Esophagus squamous epithelium (tissue), 5 donors: Measurements from ENCODE around the gene PRKCA. TPM values are rescaled to one million over a fixed set of nuclear protein-coding genes. Genes with fewer than 3 reads are reported as not detected.

Experiments used
- DNase-seq: peaks from one replicate; lab custom pipeline; 2025; lab: John Stamatoyannopoulos, UW
- H3K27ac ChIP-seq, 4 donors: fragments of 200-600 bp; sonication (generic); one replicate each; pipeline ENCODE4 v1.5.1; 2016 to 2019; ENCODE audit warnings: mild to moderate bottlenecking in 1 of 4
- H3K27me3 ChIP-seq, 4 donors: fragments of 200-600 bp; sonication (generic); 1 replicate in 3 of 4; 2 replicates in 1 of 4; pipeline versions ENCODE4 v1.5.1 to v1.6.0; 2017 to 2021; ENCODE audit warnings: antibody characterized with exemption in 1 of 4
- H3K36me3 ChIP-seq, 3 donors: fragments of 200-600 bp; sonication (generic); one replicate each; pipeline ENCODE4 v1.5.1; 2016 to 2019
- H3K4me1 ChIP-seq, 3 donors: fragments of 200-600 bp; sonication (generic); one replicate each; pipeline ENCODE4 v1.5.1; 2017 to 2019
- H3K4me3 ChIP-seq, 4 donors: fragments of 200-600 bp; sonication (generic); 1 replicate in 3 of 4; 2 replicates in 1 of 4; pipeline ENCODE4 v1.5.1; 2016 to 2019; ENCODE audit warnings: mild to moderate bottlenecking in 2 of 4, moderate library complexity in 1 of 4
- H3K9me3 ChIP-seq, 3 donors: fragments of 200-600 bp; sonication (generic); one replicate each; pipeline ENCODE4 v1.5.1; 2016 to 2019
- CTCF ChIP-seq, 6 experiments: fragments of 450-650 bp in 4 of 6; fragments of 200-600 bp in 2 of 6; sonication (generic) in 2 of 6; IDR thresholded peaks; one replicate each; pipeline ENCODE4 v1.5.1; 2016 to 2019; ENCODE audit warnings: antibody characterized with exemption in 6 of 6, mild to moderate bottlenecking in 4 of 6, moderate library complexity in 4 of 6
- POLR2A ChIP-seq, 4 donors: fragments of 450-650 bp; IDR thresholded peaks; one replicate each; pipeline ENCODE4 v1.6.1; 2017; ENCODE audit warnings: antibody characterized with exemption in 4 of 4, mild to moderate bottlenecking in 4 of 4, moderate library complexity in 3 of 4
- WGBS, 2 donors: methylation state at CpG; one replicate each; pipeline ENCODE4 v1.1.5; 2018; 5-methylcytosine and 5-hydroxymethylcytosine counted together
- intact Hi-C: fragments of 100-400 bp; cut with DNase I; formaldehyde crosslinking; loops from one replicate; pipeline ENCODE4 v1.15.0; 2022
- total RNA-seq, 4 donors: library from RNA; depleted of rRNA; stranded (reverse); fragments of >200 nt; gene quantifications; one replicate each; pipeline ENCODE4 v1.1.0, GENCODE V29; 2016
- donor health status: DM: yes; HTN: yes; CAD: no.

The PRKCA gene
- total RNA-seq, 4 donors from 2014 or later = 2.4 to 9.2 (median 4.2) TPM

GRCh38 chr17:66589892-66590291, 287.5 kb downstream of the PRKCA start:
- DNase-seq = no peak
- H3K27me3 ChIP-seq = no peaks in the 10 kb centered on the region
- no peak overlapping the region for H3K4me3 ChIP-seq
- no peaks in the 10 kb centered on the region for H3K9me3 ChIP-seq
- 95% methylated on average over 4 of the region's 7 CpGs; no CpG with 5 or more reads in 1 of the 2 donors for WGBS, 2 donors
- no peaks in the 10 kb centered on the region for H3K4me1 ChIP-seq
- intact Hi-C loops = no loop called here
- H3K27ac ChIP-seq = no peak overlapping the region
- no peak for TF ChIP-seq CTCF (IDR thresholded peaks at IDR 0.05)
- TF ChIP-seq POLR2A (IDR thresholded peaks at IDR 0.05) = no peak
- no peaks in the 10 kb centered on the region for H3K36me3 ChIP-seq

- Histone ChIP-seq H3K27me3 (no peaks in the 10 kb centered on the region), H3K4me1 (no peaks in the 10 kb centered on the region), H3K27ac (no peak overlapping the region), H3K36me3 (no peaks in the 10 kb centered on the region), H3K4me3 (no peak overlapping the region), H3K9me3 (no peaks in the 10 kb centered on the region)
- no peak for DNase-seq
- TF ChIP-seq POLR2A (IDR thresholded peaks at IDR 0.05) (no peak), CTCF (IDR thresholded peaks at IDR 0.05) (no peak)
- intact Hi-C loops = no loop called here
- WGBS, 2 donors = 85 to 90% methylated on average over 2 of the region's 2 CpGs
These were observed 290.7 kb downstream of the PRKCA start for GRCh38 chr17:66593116-66593515.

- H3K27ac ChIP-seq = no peak overlapping the region
- no peak overlapping the region for H3K4me3 ChIP-seq
- no peak for TF ChIP-seq POLR2A (IDR thresholded peaks at IDR 0.05)
- no peak for TF ChIP-seq CTCF (IDR thresholded peaks at IDR 0.05)
- no peaks in the 10 kb centered on the region for H3K4me1 ChIP-seq
- no peaks in the 10 kb centered on the region for H3K36me3 ChIP-seq
- 81 to 91% methylated on average over 12 of the region's 12 CpGs for whole genome bisulfite sequencing, 2 donors
- H3K9me3 ChIP-seq = no peaks in the 10 kb centered on the region
- no peaks in the 10 kb centered on the region for H3K27me3 ChIP-seq
- DNase-seq = no peak
- intact Hi-C loops = no loop called here
These were observed 293.5 kb downstream of the PRKCA start for GRCh38 chr17:66595893-66596292.

DNA sequence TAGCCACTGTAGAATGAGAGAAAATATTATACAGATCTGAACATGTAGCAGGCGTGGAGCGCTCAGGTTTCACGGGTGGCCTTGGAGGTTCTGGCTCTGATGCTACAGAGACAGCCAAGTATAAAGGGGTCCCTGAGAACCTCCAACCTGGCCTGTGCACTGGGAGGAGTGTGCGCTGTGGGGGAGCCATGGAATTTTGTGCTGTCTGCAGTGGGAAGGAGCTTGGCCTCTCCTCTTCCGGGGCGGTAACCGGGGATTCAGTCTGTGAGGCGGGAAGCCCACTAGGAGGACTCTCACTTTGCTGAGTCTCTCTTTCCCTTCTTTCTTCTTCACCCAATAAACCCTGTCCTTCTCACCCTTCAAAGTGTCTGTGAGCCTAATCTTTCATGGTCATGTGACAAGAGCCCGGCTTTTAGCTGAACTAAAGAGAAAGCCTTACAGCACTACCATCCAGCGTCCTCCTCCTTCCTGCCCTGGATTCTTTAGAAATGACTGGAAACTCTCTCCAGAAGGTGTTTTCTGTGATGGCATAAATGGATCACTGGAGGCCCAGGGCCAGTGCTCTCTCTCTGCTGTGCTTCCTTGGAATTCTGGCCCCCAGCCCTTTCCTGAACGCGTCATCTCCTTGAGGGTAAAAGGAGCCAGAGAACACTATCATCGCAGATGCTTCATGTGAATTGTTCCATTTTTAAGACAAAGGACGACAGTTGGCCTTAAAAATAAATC, 300.4 kb downstream of the PRKCA start:
- no peak for DNase-seq
- Histone ChIP-seq H3K36me3 (no peaks in the 10 kb centered on the region), H3K27me3 (no peaks in the 10 kb centered on the region), H3K4me3 (no peak overlapping the region), H3K9me3 (no peaks in the 10 kb centered on the region), H3K4me1 (no peaks in the 10 kb centered on the region), H3K27ac (no peak overlapping the region)
- WGBS, 2 donors = 86 to 89% methylated on average over 10 to 14 of the region's 14 CpGs
- TF ChIP-seq CTCF (IDR thresholded peaks at IDR 0.05) (no peak), POLR2A (IDR thresholded peaks at IDR 0.05) (no peak)
- intact Hi-C loops = no loop called here

DNA sequence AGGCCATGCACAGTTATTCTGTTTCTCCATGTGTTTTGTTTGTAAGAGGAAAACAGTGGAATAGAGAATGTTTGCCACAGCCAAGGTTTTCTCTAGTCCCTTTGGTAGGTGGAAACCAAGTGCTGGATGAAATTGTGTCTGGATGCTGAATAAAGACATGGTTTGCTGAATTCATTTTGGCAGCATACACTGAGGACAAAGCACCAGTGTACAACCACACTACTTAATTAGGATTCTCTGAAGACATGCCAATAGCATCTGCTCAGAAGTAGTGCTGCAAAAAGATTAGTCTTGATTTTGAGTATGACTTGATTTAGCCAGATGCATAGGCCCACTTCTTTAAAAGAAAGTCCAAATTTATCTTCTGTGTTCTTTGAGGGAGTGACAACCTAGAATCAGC, 302.0 kb downstream of the PRKCA start:
- no peak for DNase-seq
- H3K9me3 ChIP-seq = no peaks in the 10 kb centered on the region
- H3K4me1 ChIP-seq = no peaks in the 10 kb centered on the region
- TF ChIP-seq CTCF (IDR thresholded peaks at IDR 0.05) (no peak), POLR2A (IDR thresholded peaks at IDR 0.05) (no peak)
- H3K4me3 ChIP-seq = no peak overlapping the region
- no peak overlapping the region for H3K27ac ChIP-seq
- no peaks in the 10 kb centered on the region for H3K27me3 ChIP-seq
- no peaks in the 10 kb centered on the region for H3K36me3 ChIP-seq
- intact Hi-C loops = no loop called here
